WTC11 (cell line): ENCODE measurements around the gene R3HDM1.

Experiments used
- AR ChIP-seq: fragments of 250-450 bp; sonication (Bioruptor Pico); IDR thresholded peaks from 2 replicates; pipeline ENCODE4 v1.9.0; 2021; ENCODE audit warnings: mild to moderate bottlenecking
- CTCF ChIP-seq: fragments of 200-600 bp; IDR thresholded peaks from 2 replicates; pipeline ENCODE4 v1.8.0; 2022; ENCODE audit warnings: antibody characterized with exemption
- ELF4 ChIP-seq: sonication (generic); formaldehyde crosslinking; IDR thresholded peaks from 2 replicates; pipeline ENCODE4 v1.8.1; 2022; ENCODE audit warnings: low read depth, mild to moderate bottlenecking, moderate library complexity, missing genetic modification reagents
- MYBL2 ChIP-seq: sonication (generic); formaldehyde crosslinking; IDR thresholded peaks from 2 replicates; pipeline ENCODE4 v1.8.1; 2023; ENCODE audit warnings: mild to moderate bottlenecking, moderate library complexity, missing genetic modification reagents
- NFE2L1 ChIP-seq: sonication (generic); formaldehyde crosslinking; IDR thresholded peaks from 2 replicates; pipeline ENCODE4 v1.8.1; 2023; ENCODE audit warnings: missing genetic modification reagents
- NR1H2 ChIP-seq: sonication (generic); formaldehyde crosslinking; IDR thresholded peaks from 2 replicates; pipeline ENCODE4 v1.9.0; 2021; ENCODE audit warnings: mild to moderate bottlenecking, moderate library complexity, missing genetic modification reagents
- USF1 ChIP-seq: sonication (generic); formaldehyde crosslinking; IDR thresholded peaks from 2 replicates; pipeline ENCODE4 v1.8.0; 2022; ENCODE audit warnings: mild to moderate bottlenecking, missing genetic modification reagents
- USF2 ChIP-seq: sonication (generic); formaldehyde crosslinking; IDR thresholded peaks from 2 replicates; pipeline ENCODE4 v1.8.1; 2023; ENCODE audit warnings: mild to moderate bottlenecking, missing genetic modification reagents, moderate library complexity
- ZNF232 ChIP-seq: sonication (generic); formaldehyde crosslinking; IDR thresholded peaks from 2 replicates; pipeline ENCODE4 v1.8.0; 2022; ENCODE audit warnings: mild to moderate bottlenecking, missing genetic modification reagents
- TF ChIP-seq, protein P1 (sequence below): sonication (generic); formaldehyde crosslinking; IDR thresholded peaks from 2 replicates; pipeline ENCODE4 v1.8.1; 2023; ENCODE audit warnings: mild to moderate bottlenecking, missing genetic modification reagents, borderline replicate concordance

GRCh38 chr2:135745545-135745944 lies 214.3 kb downstream of the R3HDM1 start:
- TF ChIP-seq, protein P1, sequence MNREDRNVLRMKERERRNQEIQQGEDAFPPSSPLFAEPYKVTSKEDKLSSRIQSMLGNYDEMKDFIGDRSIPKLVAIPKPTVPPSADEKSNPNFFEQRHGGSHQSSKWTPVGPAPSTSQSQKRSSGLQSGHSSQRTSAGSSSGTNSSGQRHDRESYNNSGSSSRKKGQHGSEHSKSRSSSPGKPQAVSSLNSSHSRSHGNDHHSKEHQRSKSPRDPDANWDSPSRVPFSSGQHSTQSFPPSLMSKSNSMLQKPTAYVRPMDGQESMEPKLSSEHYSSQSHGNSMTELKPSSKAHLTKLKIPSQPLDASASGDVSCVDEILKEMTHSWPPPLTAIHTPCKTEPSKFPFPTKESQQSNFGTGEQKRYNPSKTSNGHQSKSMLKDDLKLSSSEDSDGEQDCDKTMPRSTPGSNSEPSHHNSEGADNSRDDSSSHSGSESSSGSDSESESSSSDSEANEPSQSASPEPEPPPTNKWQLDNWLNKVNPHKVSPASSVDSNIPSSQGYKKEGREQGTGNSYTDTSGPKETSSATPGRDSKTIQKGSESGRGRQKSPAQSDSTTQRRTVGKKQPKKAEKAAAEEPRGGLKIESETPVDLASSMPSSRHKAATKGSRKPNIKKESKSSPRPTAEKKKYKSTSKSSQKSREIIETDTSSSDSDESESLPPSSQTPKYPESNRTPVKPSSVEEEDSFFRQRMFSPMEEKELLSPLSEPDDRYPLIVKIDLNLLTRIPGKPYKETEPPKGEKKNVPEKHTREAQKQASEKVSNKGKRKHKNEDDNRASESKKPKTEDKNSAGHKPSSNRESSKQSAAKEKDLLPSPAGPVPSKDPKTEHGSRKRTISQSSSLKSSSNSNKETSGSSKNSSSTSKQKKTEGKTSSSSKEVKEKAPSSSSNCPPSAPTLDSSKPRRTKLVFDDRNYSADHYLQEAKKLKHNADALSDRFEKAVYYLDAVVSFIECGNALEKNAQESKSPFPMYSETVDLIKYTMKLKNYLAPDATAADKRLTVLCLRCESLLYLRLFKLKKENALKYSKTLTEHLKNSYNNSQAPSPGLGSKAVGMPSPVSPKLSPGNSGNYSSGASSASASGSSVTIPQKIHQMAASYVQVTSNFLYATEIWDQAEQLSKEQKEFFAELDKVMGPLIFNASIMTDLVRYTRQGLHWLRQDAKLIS, result no peak
- TF ChIP-seq MYBL2 (CRISPR knock-in tag) (no peak), CTCF (no peak), USF1 (no peak), ELF4 (CRISPR knock-in tag) (no peak), AR (CRISPR knock-in tag) (no peak), NR1H2 (CRISPR knock-in tag) (no peak), NFE2L1 (CRISPR knock-in tag) (no peak), ZNF232 (CRISPR knock-in tag) (no peak), USF2 (CRISPR knock-in tag) (no peak)
